ENCODE measurements around the gene CYGB.

The CYGB gene

GRCh38 chr17:76550712-76551615 is 13.5 kb upstream of the CYGB start:
- DNase-seq, result no peak

- DNase-seq, result no peak
Observed at GRCh38 chr17:76549539-76549938, 12.0 kb upstream of the CYGB start.

GRCh38 chr17:76549215-76549518 is 11.7 kb upstream of the CYGB start:
- DNase-seq, result no peak

GRCh38 chr17:76548378-76549214 is 11.1 kb upstream of the CYGB start:
- no peak for DNase-seq

- no peak for DNase-seq
Observed at GRCh38 chr17:76547642-76548202, 10.2 kb upstream of the CYGB start.

GRCh38 chr17:76547183-76547641 is 9.7 kb upstream of the CYGB start:
- peak in 36 of 51 donors; percentile 23 to 77 (median 48) for DNase-seq

- DNase-seq, result no peak
Observed at GRCh38 chr17:76546556-76547182, 9.2 kb upstream of the CYGB start.

GRCh38 chr17:76545918-76546555 is 8.5 kb upstream of the CYGB start:
- peak in 4 of 51 donors; percentile 18 to 45 (median 34) for DNase-seq

GRCh38 chr17:76544546-76545365 is 7.2 kb upstream of the CYGB start:
- peak in 18 of 51 donors; percentile 40 to 87 (median 71) for DNase-seq

GRCh38 chr17:76543826-76544545 is 6.5 kb upstream of the CYGB start:
- DNase-seq, result peak in 39 of 51 donors; percentile 32 to 87 (median 60)

GRCh38 chr17:76543482-76543825 is 5.9 kb upstream of the CYGB start:
- DNase-seq, result peak in 1 of 51 donors; percentile 56

- peak in 1 of 51 donors; percentile 61 for DNase-seq
Observed at GRCh38 chr17:76542984-76543383, 5.5 kb upstream of the CYGB start.

- no peak for DNase-seq
Observed at GRCh38 chr17:76542566-76542971, 5.1 kb upstream of the CYGB start.

GRCh38 chr17:76541739-76542454 is 4.4 kb upstream of the CYGB start:
- DNase-seq, result no peak

GRCh38 chr17:76540381-76541300 is 3.1 kb upstream of the CYGB start:
- DNase-seq, result peak; percentile 43 to 99 (median 94)

GRCh38 chr17:76539631-76540271 is 2.2 kb upstream of the CYGB start, which contains the start of gene PRCD:
Gene PRCD, plus strand, starts transcription at chr17:76540044. Its CDS starts 98 bp downstream, at chr17:76540142.
- DNase-seq, result no peak

Measured in hypothalamus (tissue), 51 donors.